ENCODE measurements around the gene LAMB4.

Gene LAMB4

GRCh38 chr7:108093341-108093740 lies 36.8 kb downstream of the LAMB4 start:
- H3K4me1 ChIP-seq (ENCODE audit: insufficient read depth, low read length, severe bottlenecking): no peaks in the 10 kb centered on the region
- H3K9me2 ChIP-seq (ENCODE audit: low read depth, low read length): no peaks in the 10 kb centered on the region
- H4K20me1 ChIP-seq (ENCODE audit: insufficient read depth, low read length): no peaks in the 10 kb centered on the region
- H3K9me3 ChIP-seq (ENCODE audit: low read length): no peaks in the 10 kb centered on the region
- no peaks in the 10 kb centered on the region for H3K79me2 ChIP-seq (ENCODE audit: insufficient read depth, low read length)
- no peak overlapping the region for H3K9ac ChIP-seq (ENCODE audit: low read length)
- no peaks in the 10 kb centered on the region for H3F3A ChIP-seq (ENCODE audit: insufficient read depth, low read length)
- no peak overlapping the region for H3K4me3 ChIP-seq (ENCODE audit: low read depth, low read length, poor library complexity, severe bottlenecking)
- no peak overlapping the region for H3K4me2 ChIP-seq (ENCODE audit: low read length)
- no peak overlapping the region for H2AFZ ChIP-seq (ENCODE audit: low read length)
- TF ChIP-seq EZH2 (IDR thresholded peaks at IDR 0.05; ENCODE audit: borderline replicate concordance, low read length) (no peak), CTCF (IDR thresholded peaks at IDR 0.05; ENCODE audit: low read length) (no peak)
- H3K27ac ChIP-seq (ENCODE audit: low read depth, low read length, poor library complexity, severe bottlenecking): no peak overlapping the region
- H3K27me3 ChIP-seq (ENCODE audit: insufficient read depth, low read length): no peaks in the 10 kb centered on the region
- H3K36me3 ChIP-seq (ENCODE audit: insufficient read depth, low read length): no peaks in the 10 kb centered on the region

DNA sequence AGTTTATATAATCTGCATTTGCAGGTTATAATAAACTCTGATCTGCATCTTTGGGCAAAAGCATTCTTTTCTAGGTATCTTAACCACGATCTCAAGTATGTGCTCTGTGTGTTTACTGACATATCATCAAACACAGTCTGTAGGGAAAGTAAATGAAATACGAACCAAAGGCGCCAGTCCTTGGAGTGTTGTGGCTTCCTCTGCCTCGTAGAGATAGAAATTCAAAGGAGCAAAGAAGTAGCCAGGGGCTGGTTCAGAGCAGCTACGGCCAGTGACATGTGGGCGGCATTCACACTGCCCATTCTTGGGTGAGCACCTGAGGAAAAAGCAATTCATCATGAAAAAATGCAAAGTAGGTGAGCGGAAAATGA lies 38.7 kb downstream of the LAMB4 start:
- Histone ChIP-seq H3K9ac (ENCODE audit: low read length) (no peak overlapping the region), H3K27ac (ENCODE audit: low read depth, low read length, poor library complexity, severe bottlenecking) (no peak overlapping the region), H3K36me3 (ENCODE audit: insufficient read depth, low read length) (no peaks in the 10 kb centered on the region), H3F3A (ENCODE audit: insufficient read depth, low read length) (no peaks in the 10 kb centered on the region), H2AFZ (ENCODE audit: low read length) (no peak overlapping the region), H3K4me2 (ENCODE audit: low read length) (no peak overlapping the region), H3K9me3 (ENCODE audit: low read length) (no peaks in the 10 kb centered on the region), H3K79me2 (ENCODE audit: insufficient read depth, low read length) (no peaks in the 10 kb centered on the region), H4K20me1 (ENCODE audit: insufficient read depth, low read length) (no peaks in the 10 kb centered on the region), H3K9me2 (ENCODE audit: low read depth, low read length) (no peaks in the 10 kb centered on the region), H3K27me3 (ENCODE audit: insufficient read depth, low read length) (no peaks in the 10 kb centered on the region), H3K4me1 (ENCODE audit: insufficient read depth, low read length, severe bottlenecking) (no peaks in the 10 kb centered on the region), H3K4me3 (ENCODE audit: low read depth, low read length, poor library complexity, severe bottlenecking) (no peak overlapping the region)
- TF ChIP-seq CTCF (IDR thresholded peaks at IDR 0.05; ENCODE audit: low read length): no peak

DNA sequence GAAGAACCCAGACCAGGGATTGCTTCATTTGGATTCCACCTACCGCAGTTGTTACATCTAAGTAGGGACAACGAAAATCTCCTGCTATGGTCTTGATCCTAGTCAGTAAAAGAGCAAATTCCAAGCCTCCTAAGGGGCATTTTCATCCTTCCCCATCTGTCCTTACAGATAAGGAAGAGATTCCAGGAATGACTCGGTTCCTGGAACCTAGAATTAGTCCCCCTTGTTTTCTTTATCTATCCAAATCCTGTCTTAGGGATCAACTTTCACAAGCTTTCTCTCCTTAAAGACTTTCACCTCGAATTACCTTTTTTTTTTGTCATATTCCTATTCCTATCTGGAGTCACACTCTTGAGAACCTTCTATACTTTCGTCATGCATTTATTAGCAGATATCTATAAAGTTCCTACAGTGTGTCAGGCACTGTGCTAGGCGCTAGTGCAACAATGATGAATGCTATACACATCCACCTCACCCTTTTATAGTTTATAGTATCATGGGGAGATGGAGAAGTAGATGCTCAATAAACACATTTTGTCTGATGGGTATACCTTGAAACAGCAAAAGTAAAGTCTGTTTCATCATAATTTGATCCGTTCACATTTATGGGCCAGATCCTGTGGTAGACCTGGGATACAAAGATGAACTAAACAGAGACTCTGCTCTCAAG lies 39.2 kb downstream of the LAMB4 start:
- H3K9ac ChIP-seq (ENCODE audit: low read length): no peak overlapping the region
- H4K20me1 ChIP-seq (ENCODE audit: insufficient read depth, low read length): no peaks in the 10 kb centered on the region
- H3K9me3 ChIP-seq (ENCODE audit: low read length): no peaks in the 10 kb centered on the region
- no peak overlapping the region for H3K4me3 ChIP-seq (ENCODE audit: low read depth, low read length, poor library complexity, severe bottlenecking)
- no peaks in the 10 kb centered on the region for H3F3A ChIP-seq (ENCODE audit: insufficient read depth, low read length)
- no peaks in the 10 kb centered on the region for H3K36me3 ChIP-seq (ENCODE audit: insufficient read depth, low read length)
- no peaks in the 10 kb centered on the region for H3K27me3 ChIP-seq (ENCODE audit: insufficient read depth, low read length)
- no peak overlapping the region for H3K4me2 ChIP-seq (ENCODE audit: low read length)
- no peaks in the 10 kb centered on the region for H3K4me1 ChIP-seq (ENCODE audit: insufficient read depth, low read length, severe bottlenecking)
- H3K9me2 ChIP-seq (ENCODE audit: low read depth, low read length): no peaks in the 10 kb centered on the region
- TF ChIP-seq CTCF (IDR thresholded peaks at IDR 0.05; ENCODE audit: low read length) (no peak), EZH2 (IDR thresholded peaks at IDR 0.05; ENCODE audit: borderline replicate concordance, low read length) (no peak)
- H3K27ac ChIP-seq (ENCODE audit: low read depth, low read length, poor library complexity, severe bottlenecking): no peak overlapping the region
- H3K79me2 ChIP-seq (ENCODE audit: insufficient read depth, low read length): no peaks in the 10 kb centered on the region
- no peak overlapping the region for H2AFZ ChIP-seq (ENCODE audit: low read length)

Measured in OCI-LY1 (cell line).